ENCODE measurements around the gene MYOG. TPM values are rescaled to one million over a fixed set of nuclear protein-coding genes. Genes with fewer than 3 reads are reported as not detected.

The MYOG gene
- total and polyA plus RNA-seq, 2 of the 13 experiments (the other 11 are each of a cell fraction or from before 2014, with no cell fraction given): not detected

DNA sequence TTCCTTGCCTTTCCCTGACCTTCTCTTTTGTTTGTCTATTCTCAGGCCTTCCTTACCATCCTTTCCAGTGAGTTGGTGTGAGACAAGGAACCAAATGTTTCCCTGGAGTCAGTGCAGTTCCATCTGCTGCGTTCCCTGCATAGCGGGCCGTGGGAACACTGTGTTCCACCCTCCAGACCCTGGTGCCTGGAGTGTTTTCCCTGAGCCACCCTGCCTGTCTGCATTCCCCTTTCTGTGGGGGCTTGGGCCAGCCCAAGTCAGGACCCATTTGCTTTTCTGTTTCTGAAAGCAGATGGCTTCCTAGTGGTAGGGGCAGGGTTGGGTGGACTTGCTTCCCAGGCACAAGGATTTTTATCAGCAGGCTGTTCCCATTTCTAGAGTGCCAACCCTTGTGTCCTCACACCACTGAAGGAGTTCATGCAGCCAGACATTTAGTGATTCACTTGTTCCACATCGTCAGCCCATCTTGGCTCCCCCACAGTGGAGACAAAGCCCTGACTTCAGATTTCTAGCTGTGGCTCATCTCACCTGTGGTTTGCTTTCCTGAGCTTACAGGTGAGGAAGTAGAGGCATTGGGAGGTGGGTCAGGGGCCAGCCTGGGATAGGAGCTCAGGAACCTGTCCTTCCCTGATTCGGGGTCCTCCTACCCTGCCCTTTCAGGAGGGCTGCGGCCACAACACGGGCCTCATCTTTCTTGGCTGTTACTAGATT lies 14.1 kb upstream of the MYOG start:
- DNase-seq (ENCODE audit: low spot score) (no peak), ATAC-seq (no peak), FAIRE-seq (no peak)
- BruUV-seq (replicated peaks): no TSS peak
- Histone ChIP-seq H3K4me3 (replicated peaks in 1 of 3; ENCODE audit: insufficient read depth in 1 of 3, low read depth in 2 of 3, low read length in 3 of 3) (no peak overlapping the region), H3K9me3 (ENCODE audit: low read length) (peaks cover 5% of the 10 kb centered on the region; the same call in 1 of the 2 replicates), H2AFZ (ENCODE audit: low read length) (no peak overlapping the region), H3K27me3 (ENCODE audit: control insufficient read depth in 1 of 2, insufficient read depth in 2 of 2, low read length in 2 of 2) (peaks cover 2% of the 10 kb centered on the region in 2 experiments; a peak in 2 of 5 replicates), H4K20me1 (ENCODE audit: insufficient read depth, low read length) (no peaks in the 10 kb centered on the region), H3K36me3 (replicated peaks in 1 of 2; ENCODE audit: control insufficient read depth in 1 of 2, insufficient read depth in 2 of 2, low read length in 2 of 2) (no peaks in the 10 kb centered on the region), H3K27ac (ENCODE audit: extremely low read length, insufficient read depth, low read length) (no peak overlapping the region), H3K79me2 (ENCODE audit: insufficient read depth, low read length) (no peaks in the 10 kb centered on the region), H3K4me1 (ENCODE audit: insufficient read depth, low read length) (peaks cover 8% of the 10 kb centered on the region), H3K9ac (ENCODE audit: insufficient read depth, low read depth, low read length) (no peak overlapping the region), H3K4me2 (ENCODE audit: low read depth, low read length) (no peak overlapping the region)
- in situ Hi-C loops (cut with HindIII; ENCODE audit: extremely low pct_ligation_motif_present, low pct_unique_long_range_greater_than_20kb) (no loop called here), intact Hi-C loops (cut with micrococcal nuclease; ENCODE audit: unreplicated experiment) (no loop called here)
- no peak for TF ChIP-seq TEAD2 (CRISPR knock-in tag; IDR thresholded peaks at IDR 0.05)
- no peak for TF ChIP-seq ZNF746 (CRISPR knock-in tag; IDR thresholded peaks at IDR 0.05)
- TF ChIP-seq HOXA9 (CRISPR knock-in tag; IDR thresholded peaks at IDR 0.05; ENCODE audit: borderline replicate concordance): no peak
- TF ChIP-seq ZFP62 (CRISPR knock-in tag; IDR thresholded peaks at IDR 0.05): no peak
- TF ChIP-seq ZNF839 (CRISPR knock-in tag; IDR thresholded peaks at IDR 0.05; ENCODE audit: borderline replicate concordance): no peak
- TF ChIP-seq ZNF430 (CRISPR knock-in tag; IDR thresholded peaks at IDR 0.05): no peak
- no peak for TF ChIP-seq ETV6 (CRISPR knock-in tag; conservative IDR thresholded peaks at IDR 0.05)
- TF ChIP-seq NR2F6 (IDR thresholded peaks at IDR 0.05): no peak
- no peak for TF ChIP-seq NR2F6 (CRISPR knock-in tag; IDR thresholded peaks at IDR 0.05)
- TF ChIP-seq MED8 (CRISPR knock-in tag; IDR thresholded peaks at IDR 0.05; ENCODE audit: insufficient replicate concordance): no peak
- TF ChIP-seq SNAPC4 (CRISPR knock-in tag; IDR thresholded peaks at IDR 0.05): no peak
- POLR2A ChIA-PET: no interaction called here
- CTCF ChIA-PET (ENCODE audit: low intra/inter-chr PET ratio, low total read pairs): no interaction called here
- 49% methylated on average over 7 of the region's 7 CpGs for WGBS (ENCODE audit: low lambda C conversion rate)
